Heart right ventricle (tissue), 16 donors: ENCODE data around the gene AGBL4. TPM values are rescaled to one million over a fixed set of nuclear protein-coding genes. Genes with fewer than 3 reads are reported as not detected.

Experiments used
- ATAC-seq, 8 donors: fragments of 200-7000 bp; cut with Tn5 transposase; one replicate each; pipeline ENCODE4 v1.9.1; 2020; ENCODE audit warnings: mild to moderate bottlenecking in 8 of 8, moderate library complexity in 8 of 8, moderate number of reproducible peaks in 1 of 8
- DNase-seq, 2 donors: peaks; one replicate each; pipeline ENCODE4 v3.0.0-alpha.2; 2020
- H3K27ac ChIP-seq, 10 donors: fragments of 200-600 bp; sonication (generic) in 2 of 10; one replicate each; pipeline versions ENCODE4 v1.5.0 to v1.8.0; 2020 to 2022; ENCODE audit warnings: mild to moderate bottlenecking in 3 of 10
- H3K27me3 ChIP-seq, 7 donors: fragments of 200-600 bp; one replicate each; pipeline ENCODE4 v1.8.0; 2021 to 2022; ENCODE audit warnings: mild to moderate bottlenecking in 2 of 7
- H3K36me3 ChIP-seq, 9 donors: fragments of 200-600 bp; sonication (generic) in 1 of 9; one replicate each; pipeline versions ENCODE4 v1.5.0 to v1.8.0; 2020 to 2022; ENCODE audit warnings: mild to moderate bottlenecking in 2 of 9
- H3K4me1 ChIP-seq, 9 donors: fragments of 200-600 bp; sonication (generic) in 1 of 9; one replicate each; pipeline versions ENCODE4 v1.5.0 to v1.8.0; 2020 to 2022; ENCODE audit warnings: mild to moderate bottlenecking in 4 of 9
- H3K4me3 ChIP-seq, 10 donors: fragments of 200-600 bp; sonication (generic) in 2 of 10; one replicate each; pipeline versions ENCODE4 v1.5.0 to v1.8.0; 2020 to 2022; ENCODE audit warnings: mild to moderate bottlenecking in 7 of 10, moderate library complexity in 2 of 10
- H3K9me3 ChIP-seq, 11 donors: fragments of 200-600 bp in 10 of 11; sonication (generic) in 2 of 11; one replicate each; pipeline versions ENCODE4 v1.5.0 to v1.8.0; 2013 to 2022; ENCODE audit warnings: mild to moderate bottlenecking in 2 of 11, control low read depth in 1 of 11, moderate library complexity in 1 of 11
- CTCF ChIP-seq, 9 donors: fragments of 200-600 bp; sonication (generic) in 2 of 9; IDR thresholded peaks; one replicate each; pipeline versions ENCODE4 v1.5.0 to v1.8.0; 2021 to 2022; ENCODE audit warnings: antibody characterized with exemption in 9 of 9, mild to moderate bottlenecking in 5 of 9, moderate library complexity in 1 of 9
- WGBS, 2 donors: extraction: QIAGEN DNeasy Blood & Tissue Kit; methylation state at CpG; one replicate each; pipeline ENCODE4 v1.1.7; 2013; ENCODE audit warnings: inconsistent platforms in 1 of 2; 5-methylcytosine and 5-hydroxymethylcytosine counted together
- intact Hi-C, 10 donors: fragments of 100-400 bp; cut with DNase I; formaldehyde crosslinking; loops; one replicate each; pipeline versions ENCODE4 v1.11.1 to v1.14.2; 2022
- polyA plus RNA-seq, 2 donors: library from polyadenylated mRNA; stranded (reverse); fragments of 200-250 nt; gene quantifications; one replicate each; pipeline ENCODE4 v1.2.3, GENCODE V29; 2013
- total RNA-seq, 10 donors: library from RNA; stranded (reverse); fragmentation: NEBNext Ultra II Directional in 3 of 10; extraction: Animal tissue kit (Norgen Biotek cat#: 25700) in 3 of 10; gene quantifications; one replicate each; pipeline versions ENCODE4 v1.2.1 to v1.2.4, GENCODE V29; 2021 to 2023
- donor health status: Arrhythmogenic right ventricular cardiomyopathy.
- donor health status: ischemic (EF 13 %, LVEDD 7.1; RV severe dilation, severe dysfunction).
- donor health status: healthy with polysubstance abuse.
- donor health status: DM: no; HTN: yes; CAD: no.
- donor health status: DM: no; HTN: no; CAD: no.
- donor health status: ischemic (EF 25% LVEDD 6.9; RV normal size, moderate dysfunction).
- donor health status: ischemic (EF 25% LVEDD 5.7; RV mildly dilated, moderate dysfunction).
- donor health status: healthy.
- donor health status: DM: yes; HTN: yes; CAD: no.
- donor health status: Ischemic cardiomyopathy.
- donor health status: ischemic (EF 35%, LVEDD 5.7; RV mildly dilated, moderate dysfunction).
- donor health status: nonischemic (EF 11% LVEDD 7.7; RV severe dilation, severe dysfunction).
- donor health status: DM: yes; HTN: yes; CAD: no.
- donor health status: PGD.
- donor health status: ischemic (EF 29% LVEDD 5.4; RV normal size, mild dysfunction).
- donor health status: nonischemic (EF 23%, LVEDD 6.1; RV moderate dilation, normal function).

AGBL4 gene
- total and polyA plus RNA-seq, 12 donors, result 0.04 to 0.93 (median 0.46) TPM; not detected in 2

GRCh38 chr1:48671578-48671977, 1352.2 kb downstream of the AGBL4 start:
- Histone ChIP-seq H3K4me1 (no peaks in the 10 kb centered on the region), H3K27me3 (peaks cover 0 to 40% (median 21%) of the 10 kb centered on the region in 7 donors), H3K27ac (no peak overlapping the region), H3K4me3 (no peak overlapping the region), H3K9me3 (no peaks in the 10 kb centered on the region), H3K36me3 (no peaks in the 10 kb centered on the region)
- WGBS, 2 donors, result 36 to 98% methylated on average over 1 of the region's 1 CpG
- TF ChIP-seq CTCF (IDR thresholded peaks at IDR 0.05), result no peak
- no peak for DNase-seq
- intact Hi-C loops, result loop anchor here in 3 of 10 donors (5.0 to 10.0 kb wide), 3 partner anchors 143 to 1673 kb away; no protein-coding TSS in a partner anchor
- ATAC-seq, result no peak

GRCh38 chr1:48670234-48671020, 1353.3 kb downstream of the AGBL4 start:
- ATAC-seq (no peak), DNase-seq (no peak)
- intact Hi-C loops, result loop anchor here in 3 of 10 donors (5.0 to 10.0 kb wide), 3 partner anchors 144 to 1674 kb away; no protein-coding TSS in a partner anchor
- no peaks in the 10 kb centered on the region for H3K36me3 ChIP-seq
- no peaks in the 10 kb centered on the region for H3K4me1 ChIP-seq
- no peak overlapping the region for H3K27ac ChIP-seq
- TF ChIP-seq CTCF (IDR thresholded peaks at IDR 0.05), result no peak
- WGBS, 2 donors, result 60 to 62% methylated on average over 5 of the region's 5 CpGs
- H3K9me3 ChIP-seq, result no peaks in the 10 kb centered on the region
- peaks cover 0 to 31% (median 17%) of the 10 kb centered on the region in 7 donors for H3K27me3 ChIP-seq
- no peak overlapping the region for H3K4me3 ChIP-seq

- TF ChIP-seq CTCF (IDR thresholded peaks at IDR 0.05), result no peak
- no peak overlapping the region for H3K4me3 ChIP-seq
- intact Hi-C loops, result no loop called here
- DNase-seq (no peak), ATAC-seq (no peak)
- WGBS, 2 donors, result 79 to 83% methylated on average over 2 of the region's 2 CpGs
- no peaks in the 10 kb centered on the region for H3K9me3 ChIP-seq
- H3K4me1 ChIP-seq, result no peaks in the 10 kb centered on the region
- H3K27ac ChIP-seq, result no peak overlapping the region
- peaks cover 0 to 13% (median 4%) of the 10 kb centered on the region in 7 donors for H3K27me3 ChIP-seq
- H3K36me3 ChIP-seq, result no peaks in the 10 kb centered on the region
These were observed 1355.4 kb downstream of the AGBL4 start for GRCh38 chr1:48668339-48668738.

GRCh38 chr1:48667782-48668181, 1356.0 kb downstream of the AGBL4 start:
- intact Hi-C loops, result no loop called here
- Histone ChIP-seq H3K9me3 (no peaks in the 10 kb centered on the region), H3K27ac (no peak overlapping the region), H3K36me3 (no peaks in the 10 kb centered on the region), H3K4me1 (no peaks in the 10 kb centered on the region), H3K4me3 (no peak overlapping the region), H3K27me3 (peaks cover 0 to 13% (median 4%) of the 10 kb centered on the region in 7 donors)
- ATAC-seq (no peak), DNase-seq (no peak)
- no peak for TF ChIP-seq CTCF (IDR thresholded peaks at IDR 0.05)
- 88 to 94% methylated on average over 1 of the region's 1 CpG for WGBS, 2 donors
